ENCODE measurements around the gene IL20RB.

IL20RB gene

DNA sequence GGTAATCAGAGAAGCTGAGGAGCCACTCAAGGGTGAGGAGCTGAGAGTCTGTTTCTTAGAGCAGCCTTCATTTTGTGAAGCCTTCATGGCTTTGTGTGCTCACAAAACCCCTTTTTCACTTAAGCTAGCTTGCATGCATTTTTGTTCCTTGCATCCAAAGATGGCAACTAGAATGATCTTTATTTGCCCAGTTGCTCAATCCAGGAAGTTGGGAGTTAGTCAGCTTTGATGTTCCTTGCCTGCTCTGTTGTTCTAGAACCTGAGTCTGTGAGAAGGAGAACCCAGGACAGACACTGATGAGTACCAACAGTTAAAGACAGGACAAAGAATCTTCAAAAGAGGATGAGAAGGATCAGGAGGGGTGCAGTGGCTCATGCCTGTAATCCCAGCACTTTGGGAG lies 81.8 kb downstream of the IL20RB start:
- in situ Hi-C loops (cut with HindIII; ENCODE audit: low sequenced_read_pairs): no loop called here
- no peak overlapping the region for H3K4me3 ChIP-seq (ENCODE audit: low read depth, low read length)
- no peak for DNase-seq (ENCODE audit: low read depth)
- TF ChIP-seq, protein P1, sequence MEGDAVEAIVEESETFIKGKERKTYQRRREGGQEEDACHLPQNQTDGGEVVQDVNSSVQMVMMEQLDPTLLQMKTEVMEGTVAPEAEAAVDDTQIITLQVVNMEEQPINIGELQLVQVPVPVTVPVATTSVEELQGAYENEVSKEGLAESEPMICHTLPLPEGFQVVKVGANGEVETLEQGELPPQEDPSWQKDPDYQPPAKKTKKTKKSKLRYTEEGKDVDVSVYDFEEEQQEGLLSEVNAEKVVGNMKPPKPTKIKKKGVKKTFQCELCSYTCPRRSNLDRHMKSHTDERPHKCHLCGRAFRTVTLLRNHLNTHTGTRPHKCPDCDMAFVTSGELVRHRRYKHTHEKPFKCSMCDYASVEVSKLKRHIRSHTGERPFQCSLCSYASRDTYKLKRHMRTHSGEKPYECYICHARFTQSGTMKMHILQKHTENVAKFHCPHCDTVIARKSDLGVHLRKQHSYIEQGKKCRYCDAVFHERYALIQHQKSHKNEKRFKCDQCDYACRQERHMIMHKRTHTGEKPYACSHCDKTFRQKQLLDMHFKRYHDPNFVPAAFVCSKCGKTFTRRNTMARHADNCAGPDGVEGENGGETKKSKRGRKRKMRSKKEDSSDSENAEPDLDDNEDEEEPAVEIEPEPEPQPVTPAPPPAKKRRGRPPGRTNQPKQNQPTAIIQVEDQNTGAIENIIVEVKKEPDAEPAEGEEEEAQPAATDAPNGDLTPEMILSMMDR (IDR thresholded peaks at IDR 0.05; ENCODE audit: low read depth, low read length, missing control alignments): no peak

- DNase-seq (ENCODE audit: low read depth): no peak
- TF ChIP-seq, protein P1 (IDR thresholded peaks at IDR 0.05; ENCODE audit: low read depth, low read length, missing control alignments): no peak
- H3K4me3 ChIP-seq (ENCODE audit: low read depth, low read length): no peak overlapping the region
- in situ Hi-C loops (cut with HindIII; ENCODE audit: low sequenced_read_pairs): no loop called here
Measured at GRCh38 chr3:137041251-137041650, 83.5 kb downstream of the IL20RB start.

GRCh38 chr3:137041686-137042085 lies 83.9 kb downstream of the IL20RB start:
- in situ Hi-C loops (cut with HindIII; ENCODE audit: low sequenced_read_pairs): no loop called here
- no peak overlapping the region for H3K4me3 ChIP-seq (ENCODE audit: low read depth, low read length)
- no peak for DNase-seq (ENCODE audit: low read depth)
- TF ChIP-seq, protein P1 (IDR thresholded peaks at IDR 0.05; ENCODE audit: low read depth, low read length, missing control alignments): no peak

DNA sequence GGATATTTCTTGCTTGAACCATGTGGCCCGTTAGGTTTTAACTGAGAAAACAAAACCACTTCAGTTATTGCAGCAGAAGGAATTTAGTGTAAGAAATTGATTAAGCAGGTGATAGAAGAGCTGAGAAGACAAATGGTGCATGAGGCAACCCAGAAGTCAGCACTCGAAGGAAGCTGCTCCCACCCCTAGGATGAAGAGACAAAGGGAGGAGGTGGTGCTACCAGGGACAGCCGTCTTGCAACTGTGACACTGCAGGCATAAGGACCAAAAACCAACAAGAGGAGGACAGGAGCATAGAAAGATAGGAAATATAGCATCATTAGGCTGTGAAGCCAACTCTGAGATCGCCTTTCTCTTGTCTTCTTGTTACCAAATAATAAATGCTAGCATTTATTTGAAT lies 89.0 kb downstream of the IL20RB start:
- no peak for DNase-seq (ENCODE audit: low read depth)

DNA sequence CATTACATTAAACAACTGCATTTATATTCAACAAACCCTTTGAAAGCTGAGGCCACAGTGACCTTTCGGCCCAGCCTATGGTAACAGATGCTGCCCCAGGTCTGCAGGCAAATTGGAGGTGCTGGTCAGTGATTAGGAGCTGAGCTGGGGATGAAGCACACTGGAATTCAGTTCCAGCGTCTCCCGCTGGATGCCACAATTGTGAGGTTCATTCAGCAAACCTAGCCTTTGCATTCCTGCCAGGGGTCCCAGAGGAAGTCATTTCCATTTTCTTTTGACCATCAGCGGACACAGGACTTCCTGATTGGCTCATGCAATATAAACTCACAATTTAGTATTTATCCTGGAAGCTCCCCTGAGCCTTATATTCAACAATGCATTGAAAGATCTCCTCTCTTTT lies 89.5 kb downstream of the IL20RB start:
- DNase-seq (ENCODE audit: low read depth): no peak
- no peak overlapping the region for H3K4me3 ChIP-seq (ENCODE audit: low read depth, low read length)
- in situ Hi-C loops (cut with HindIII; ENCODE audit: low sequenced_read_pairs): no loop called here
- TF ChIP-seq, protein P1 (IDR thresholded peaks at IDR 0.05; ENCODE audit: low read depth, low read length, missing control alignments): no peak

More for the DNA sequence above, 89.0 kb downstream of the IL20RB start:
- H3K4me3 ChIP-seq (ENCODE audit: low read depth, low read length): no peak overlapping the region
- TF ChIP-seq, protein P1 (IDR thresholded peaks at IDR 0.05; ENCODE audit: low read depth, low read length, missing control alignments): no peak
- in situ Hi-C loops (cut with HindIII; ENCODE audit: low sequenced_read_pairs): no loop called here

- no peak for DNase-seq (ENCODE audit: low read depth)
- in situ Hi-C loops (cut with HindIII; ENCODE audit: low sequenced_read_pairs): no loop called here
- H3K4me3 ChIP-seq (ENCODE audit: low read depth, low read length): no peak overlapping the region
Measured at GRCh38 chr3:137050281-137050680, 92.5 kb downstream of the IL20RB start.

More at GRCh38 chr3:137050281-137050680, 92.5 kb downstream of the IL20RB start:
- TF ChIP-seq, protein P1 (IDR thresholded peaks at IDR 0.05; ENCODE audit: low read depth, low read length, missing control alignments): no peak

Data from astrocyte of the cerebellum (primary cell).